T-cell (primary cell): ENCODE results near the gene IQCE. TPM values are rescaled to one million over a fixed set of nuclear protein-coding genes. Genes with fewer than 3 reads are reported as not detected.

Experiments used
- ATAC-seq, 4 experiments: fragments of 200-7000 bp in 3 of 4; fragments of 150-1000 bp in 1 of 4; cut with Tn5 transposase; replicated peaks in 1 of 4; 1 replicate in 3 of 4; 2 replicates in 1 of 4; pipeline ENCODE4 v1.10.0; 2021; ENCODE audit warnings: moderate library complexity in 3 of 4, mild to moderate bottlenecking in 2 of 4, moderate number of reproducible peaks in 1 of 4
- CTCF ChIA-PET, 2 donors: fragments of 300-600 bp; sonication (Branson Sonifier 250); formaldehyde crosslinking; loops; one replicate each; lab custom pipeline; 2022; ENCODE audit warnings: antibody characterized with exemption in 2 of 2; lab: Charles Lee
- POLR2A ChIA-PET, 2 donors: fragments of 300-600 bp; sonication (Branson Sonifier 250); formaldehyde crosslinking; loops; one replicate each; lab custom pipeline; 2022; ENCODE audit warnings: antibody characterized with exemption in 2 of 2; lab: Charles Lee
- DNase-seq, 35 experiments: peaks; one replicate each; pipeline versions ENCODE4 v3.0.0 to v3.0.0-alpha.2; 2013 to 2023
- H3K27ac ChIP-seq: one replicate; pipeline ENCODE4 v1.5.1; 2013; ENCODE audit warnings: low read length
- H3K27me3 ChIP-seq, 2 experiments: replicated peaks in 1 of 2; 1 replicate in 1 of 2; 2 replicates in 1 of 2; pipeline versions ENCODE4 v1.6.1 to v1.7.0; 2013; ENCODE audit warnings: low read length in 1 of 2, mixed read lengths in 1 of 2; ENCODE audit not compliant: control insufficient read depth in 2 of 2, insufficient read depth in 2 of 2; ENCODE audit errors: extremely low read depth in 1 of 2
- H3K36me3 ChIP-seq, 2 donors: 1 replicate in 1 of 2; 2 replicates in 1 of 2; pipeline versions ENCODE4 v1.6.1 to v1.7.0; 2013; ENCODE audit warnings: low read length in 1 of 2; ENCODE audit not compliant: control insufficient read depth in 2 of 2, insufficient read depth in 1 of 2; ENCODE audit errors: extremely low read depth in 1 of 2
- H3K4me1 ChIP-seq, 2 experiments: 1 replicate in 1 of 2; 2 replicates in 1 of 2; pipeline versions ENCODE4 v1.6.1 to v1.7.0; 2013; ENCODE audit warnings: low read length in 2 of 2, mixed read lengths in 1 of 2; ENCODE audit not compliant: insufficient read depth in 2 of 2, control insufficient read depth in 1 of 2; ENCODE audit errors: extremely low read depth in 1 of 2
- H3K4me3 ChIP-seq, 2 donors: 1 replicate in 1 of 2; 2 replicates in 1 of 2; pipeline versions ENCODE4 v1.5.1 to v1.7.0; 2013; ENCODE audit warnings: mild to moderate bottlenecking in 2 of 2, low read length in 1 of 2, moderate library complexity in 1 of 2; ENCODE audit not compliant: control insufficient read depth in 1 of 2; ENCODE audit errors: extremely low read depth in 1 of 2
- H3K9me3 ChIP-seq: 2 replicates; pipeline ENCODE4 v1.7.0; 2013
- H3K27ac Mint-ChIP-seq, 2 donors: one replicate each; pipeline ENCODE4 v1.8.0; 2020 to 2021; ENCODE audit warnings: mild to moderate bottlenecking in 2 of 2, mixed read lengths in 2 of 2
- H3K27me3 Mint-ChIP-seq, 2 donors: one replicate each; pipeline ENCODE4 v1.8.0; 2021 to 2022; ENCODE audit warnings: mixed read lengths in 2 of 2
- H3K36me3 Mint-ChIP-seq: one replicate; pipeline ENCODE4 v1.8.0; 2021; ENCODE audit warnings: mixed read lengths
- H3K4me1 Mint-ChIP-seq, 3 donors: one replicate each; pipeline ENCODE4 v1.8.0; 2020 to 2022; ENCODE audit warnings: mixed read lengths in 3 of 3, mild to moderate bottlenecking in 1 of 3
- H3K4me3 Mint-ChIP-seq, 3 donors: one replicate each; pipeline ENCODE4 v1.8.0; 2020 to 2022; ENCODE audit warnings: mild to moderate bottlenecking in 3 of 3, mixed read lengths in 3 of 3, moderate library complexity in 3 of 3
- H3K9me3 Mint-ChIP-seq, 3 donors: one replicate each; pipeline ENCODE4 v1.8.0; 2020 to 2022; ENCODE audit warnings: mixed read lengths in 3 of 3
- WGBS: methylation state at CpG from one replicate; pipeline ENCODE4 v1.1.5; 2013; ENCODE audit warnings: missing lambda C conversion rate; ENCODE audit not compliant: insufficient coverage; 5-methylcytosine and 5-hydroxymethylcytosine counted together
- total RNA-seq, 35 experiments: library from RNA in 6 of 35; stranded (reverse) in 6 of 35; fragments of 120-200 nt in 1 of 35; gene quantifications; one replicate each; pipeline versions ENCODE4 v1.2.1 to v1.2.4 and lab custom pipeline; 2013 to 2026

Gene IQCE
- total RNA-seq, 5 donors from 2014 or later (not counting 1 experiment from before 2014, with no cell fraction given) = 4.5 to 11.7 (median 8.0) TPM

- ATAC-seq (no peak), DNase-seq (no peak)
- H3K4me3 Mint-ChIP-seq = no peak overlapping the region
- H3K36me3 Mint-ChIP-seq = peaks cover 4% of the 10 kb centered on the region
- POLR2A ChIA-PET = no interaction called here
- H3K27ac ChIP-seq = no peak overlapping the region
- H3K27ac Mint-ChIP-seq = no peak overlapping the region
- H3K4me1 Mint-ChIP-seq = peaks cover 0 to 2% (median 0%) of the 10 kb centered on the region in 3 donors
- no peaks in the 10 kb centered on the region for H3K27me3 Mint-ChIP-seq
- H3K9me3 Mint-ChIP-seq = no peaks in the 10 kb centered on the region
- peaks cover 0 to 3% of the 10 kb centered on the region in 2 donors for H3K36me3 ChIP-seq
- H3K4me1 ChIP-seq = no peaks in the 10 kb centered on the region
- WGBS = 91% methylated on average over 42 of the region's 43 CpGs
- peaks cover 0 to 17% of the 10 kb centered on the region in 2 experiments for H3K27me3 ChIP-seq
- H3K4me3 ChIP-seq = no peak overlapping the region
- CTCF ChIA-PET = no interaction called here
- H3K9me3 ChIP-seq = no peaks in the 10 kb centered on the region
Observed at GRCh38 chr7:2661602-2662272, 103.0 kb downstream of the IQCE start.

GRCh38 chr7:2662273-2663120 lies 103.7 kb downstream of the IQCE start:
- Histone ChIP-seq H3K4me1 (no peaks in the 10 kb centered on the region), H3K27ac (no peak overlapping the region), H3K4me3 (no peak overlapping the region), H3K36me3 (peaks cover 0 to 1% of the 10 kb centered on the region in 2 donors), H3K9me3 (no peaks in the 10 kb centered on the region), H3K27me3 (peaks cover 0 to 24% of the 10 kb centered on the region in 2 experiments)
- Mint-ChIP-seq H3K4me3 (no peak overlapping the region), H3K4me1 (peaks cover 0 to 2% (median 0%) of the 10 kb centered on the region in 3 donors), H3K27me3 (peaks cover 0 to 3% of the 10 kb centered on the region in 2 donors), H3K9me3 (no peaks in the 10 kb centered on the region), H3K27ac (no peak overlapping the region), H3K36me3 (no peaks in the 10 kb centered on the region)
- WGBS = 90% methylated on average over 28 of the region's 33 CpGs
- ChIA-PET POLR2A (no interaction called here), CTCF (no interaction called here)
- DNase-seq (no peak), ATAC-seq (no peak)

GRCh38 chr7:2663121-2663886 lies 104.5 kb downstream of the IQCE start:
- peaks cover 0 to 5% of the 10 kb centered on the region in 2 donors for H3K27me3 Mint-ChIP-seq
- no peaks in the 10 kb centered on the region for H3K9me3 Mint-ChIP-seq
- Histone ChIP-seq H3K27me3 (peaks cover 0 to 29% of the 10 kb centered on the region in 2 experiments), H3K4me1 (no peaks in the 10 kb centered on the region), H3K9me3 (no peaks in the 10 kb centered on the region), H3K27ac (no peak overlapping the region), H3K36me3 (no peaks in the 10 kb centered on the region), H3K4me3 (no peak overlapping the region)
- H3K4me3 Mint-ChIP-seq = no peak overlapping the region
- WGBS = 89% methylated on average over 25 of the region's 30 CpGs
- H3K36me3 Mint-ChIP-seq = no peaks in the 10 kb centered on the region
- CTCF ChIA-PET = no interaction called here
- no peak for DNase-seq
- peaks cover 0 to 2% (median 0%) of the 10 kb centered on the region in 3 donors for H3K4me1 Mint-ChIP-seq
- no peak for ATAC-seq
- POLR2A ChIA-PET = no interaction called here
- no peak overlapping the region for H3K27ac Mint-ChIP-seq

- H3K36me3 Mint-ChIP-seq = no peaks in the 10 kb centered on the region
- Histone ChIP-seq H3K4me1 (no peaks in the 10 kb centered on the region), H3K27me3 (peaks cover 0 to 32% of the 10 kb centered on the region in 2 experiments), H3K9me3 (no peaks in the 10 kb centered on the region), H3K36me3 (no peaks in the 10 kb centered on the region), H3K4me3 (no peak overlapping the region), H3K27ac (no peak overlapping the region)
- DNase-seq = no peak
- no peak for ATAC-seq
- H3K27ac Mint-ChIP-seq = no peak overlapping the region
- CTCF ChIA-PET = no interaction called here
- WGBS = no CpG with 5 or more reads among the region's 4 CpGs
- H3K4me3 Mint-ChIP-seq = no peak overlapping the region
- H3K4me1 Mint-ChIP-seq = peaks cover 0 to 2% (median 0%) of the 10 kb centered on the region in 3 donors
- H3K9me3 Mint-ChIP-seq = no peaks in the 10 kb centered on the region
- H3K27me3 Mint-ChIP-seq = peaks cover 0 to 5% of the 10 kb centered on the region in 2 donors
- POLR2A ChIA-PET = no interaction called here
Observed at GRCh38 chr7:2663960-2664359, 105.2 kb downstream of the IQCE start.

Other genes starting within 250 kb of the IQCE start
- gene SNX8, start 244.5 kb upstream of the IQCE start, total RNA-seq = 10 to 100 TPM in 2 of 5 donors, 1 to 10 TPM in 3; 8.4 to 14.6 (median 9.9) TPM
- 100 to 1,000 TPM; 150 to 169 (median 165) TPM for gene EIF3B, start 204.2 kb upstream of the IQCE start, total RNA-seq
- gene CHST12, start 155.4 kb upstream of the IQCE start, total RNA-seq = 10 to 100 TPM; 20.3 to 41.5 (median 30.8) TPM
- not detected for gene GRIFIN, start 82.6 kb upstream of the IQCE start, total RNA-seq
- gene LFNG, start 39.2 kb upstream of the IQCE start, total RNA-seq = 100 to 1,000 TPM; 110 to 198 (median 182) TPM
- gene BRAT1, start 3.5 kb upstream of the IQCE start, total RNA-seq = 10 to 100 TPM; 23.6 to 46.2 (median 43.1) TPM
- 10 to 100 TPM; 11.5 to 17.7 (median 14.5) TPM for gene TTYH3, start 73.0 kb downstream of the IQCE start, total RNA-seq
- under 1 TPM; 0.09 to 0.79 (median 0.30) TPM for gene AMZ1, start 129.2 kb downstream of the IQCE start, total RNA-seq